SK-N-MC (cell line): Measurements from ENCODE around the gene STK32B.

Experiments
- EZH2 ChIP-seq: fragments of 200-600 bp; sonication (generic); IDR thresholded peaks from one replicate; pipeline ENCODE4 v1.6.1; 2017; ENCODE audit warnings: antibody characterized with exemption
- FOXP2 ChIP-seq: optimal IDR thresholded peaks from 2 replicates; pipeline ENCODE3; 2011; ENCODE audit warnings: mild to moderate bottlenecking, moderate library complexity; ENCODE audit not compliant: insufficient read depth; ENCODE audit errors: extremely low read length, control extremely low read depth
- POLR2AphosphoS5 ChIP-seq: IDR thresholded peaks from 2 replicates; pipeline ENCODE4 v1.6.1; 2012; ENCODE audit warnings: mild to moderate bottlenecking, low read depth, low read length, borderline replicate concordance

- TF ChIP-seq EZH2: no peak
- no peak for TF ChIP-seq POLR2AphosphoS5
- TF ChIP-seq FOXP2: no peak
Measured at GRCh38 chr4:5456296-5456845, 405.1 kb downstream of the STK32B start.
